ENCODE results near the gene KCTD4.
A peak's percentile ranks its signal among the peaks of the same experiment; 100 is the strongest.
"Not testable (repeated sequence)": the region's sequence is repeated elsewhere in the genome, so short reads cannot be mapped to it uniquely, and the experiment has no call there.

Gene KCTD4

DNA sequence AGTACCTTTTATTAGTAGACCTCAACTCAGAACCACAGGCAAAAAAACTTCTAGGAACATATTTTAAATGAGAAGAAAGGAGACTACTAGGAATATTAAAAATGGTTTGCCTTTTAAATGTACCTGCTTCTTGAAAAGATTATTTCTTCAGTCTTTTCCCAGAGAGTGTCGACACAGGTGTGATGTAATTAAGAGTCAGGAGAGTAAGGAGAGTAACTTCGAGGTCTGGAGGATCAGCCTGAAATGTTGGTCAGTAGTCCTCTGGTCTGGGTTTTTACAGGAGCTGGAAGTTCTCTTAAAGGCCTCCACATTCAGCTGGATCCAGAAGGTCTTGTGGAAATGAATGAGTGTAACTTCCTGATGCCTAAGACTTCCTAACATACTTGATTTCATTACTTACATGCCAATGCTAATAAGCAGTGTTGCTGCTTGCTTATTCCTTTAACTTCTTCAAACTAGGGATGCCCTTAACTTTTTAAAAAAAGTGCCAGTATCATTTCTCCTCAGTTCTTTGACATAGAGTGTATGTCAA, at the start of gene KCTD4:
KCTD4 (minus strand) TSS at position 345 of the 532 bp plus-strand sequence. CDS start 6,478 bp downstream, outside the sequence.
- no peak for DNase-seq

DNA sequence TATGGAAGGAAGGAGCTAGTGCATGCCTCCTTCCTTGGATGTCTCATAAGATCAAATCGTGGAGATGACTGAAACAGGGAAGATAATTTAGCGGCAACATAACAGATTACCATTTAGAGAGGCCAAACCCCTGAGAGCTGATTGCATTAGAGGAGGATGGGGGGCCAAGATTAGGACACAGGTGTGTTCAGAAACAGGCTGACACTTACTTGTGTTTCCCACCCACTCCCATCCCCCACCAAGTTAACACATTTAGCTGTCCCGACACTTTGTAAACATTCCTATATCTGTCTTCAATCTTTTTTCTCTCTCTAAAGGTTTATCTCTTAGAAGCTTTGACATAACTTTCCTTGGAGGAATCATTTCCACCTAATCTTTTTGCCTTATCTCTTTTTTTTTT, 48.8 kb upstream of the KCTD4 start:
- TF ChIP-seq GATA1 (IDR thresholded peaks at IDR 0.05; ENCODE audit: low read depth, low read length) (no peak), POLR2A (IDR thresholded peaks at IDR 0.05; ENCODE audit: low read length) (no peak)
- no peak for DNase-seq

More for the DNA sequence above, at the start of gene KCTD4:
- TF ChIP-seq GATA1 (IDR thresholded peaks at IDR 0.05; ENCODE audit: low read depth, low read length) (no peak), POLR2A (IDR thresholded peaks at IDR 0.05; ENCODE audit: low read length) (no peak)

DNA sequence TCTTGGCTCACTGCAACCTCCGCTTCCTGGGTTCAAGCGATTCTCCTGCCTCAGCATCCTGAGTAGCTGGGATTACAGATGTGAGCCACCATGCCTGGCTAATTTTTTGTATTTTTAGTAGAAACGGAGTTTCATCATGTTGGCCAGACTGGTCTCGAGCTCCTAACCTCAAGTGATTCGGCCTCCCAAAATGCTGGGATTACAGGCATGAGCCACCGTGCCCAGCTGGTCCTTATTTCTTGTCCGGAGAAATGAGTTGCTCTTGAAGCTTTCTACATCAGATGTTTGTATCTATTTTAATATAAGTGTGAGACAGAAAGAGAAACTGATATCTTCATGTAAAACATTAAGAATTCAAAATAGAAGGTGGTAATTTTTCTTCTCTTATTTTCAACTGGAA, 43.9 kb upstream of the KCTD4 start:
- DNase-seq, result not testable (repeated sequence)

DNA sequence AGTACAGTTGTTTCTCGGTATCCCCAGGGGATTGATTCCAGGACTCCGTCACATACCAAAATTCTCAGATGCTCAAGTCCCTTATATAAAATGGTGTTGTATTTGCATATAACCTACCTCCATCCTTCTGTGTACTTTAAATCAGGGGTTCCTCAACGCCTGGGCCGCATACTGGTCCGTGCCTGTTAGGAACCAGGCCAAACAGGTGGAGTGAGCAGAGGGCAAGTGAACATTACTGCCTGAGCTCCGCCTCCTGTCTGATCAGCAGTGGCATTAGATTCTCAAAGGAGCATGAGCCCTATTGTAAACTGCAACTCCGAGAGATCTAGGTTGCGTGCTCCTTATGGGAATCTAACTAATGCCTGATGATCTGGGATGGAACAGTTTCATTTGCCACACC, 42.2 kb upstream of the KCTD4 start:
- no peak for DNase-seq
- no peak for TF ChIP-seq POLR2A (IDR thresholded peaks at IDR 0.05; ENCODE audit: low read length)
- TF ChIP-seq GATA1 (IDR thresholded peaks at IDR 0.05; ENCODE audit: low read depth, low read length), result no peak

DNA sequence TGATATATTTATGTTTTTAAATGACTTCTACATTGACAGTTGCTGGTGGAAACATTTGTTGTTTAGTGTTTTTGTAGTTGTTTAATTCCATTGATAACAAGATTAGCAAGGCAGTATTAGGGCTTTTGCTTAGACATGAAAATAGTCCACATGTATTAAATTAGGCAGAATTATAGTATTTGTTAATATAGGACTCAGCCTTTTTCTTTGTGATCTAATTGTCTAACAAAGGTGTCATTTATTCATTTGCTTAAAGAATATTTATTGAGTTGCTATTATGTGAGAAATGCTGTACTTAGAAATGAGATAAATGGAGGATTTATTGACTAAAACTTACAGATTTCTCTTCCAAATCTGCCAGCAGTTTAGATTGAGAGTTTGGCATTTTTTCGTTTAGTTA, 41.7 kb upstream of the KCTD4 start:
- no peak for TF ChIP-seq POLR2A (IDR thresholded peaks at IDR 0.05; ENCODE audit: low read length)
- no peak for TF ChIP-seq GATA1 (IDR thresholded peaks at IDR 0.05; ENCODE audit: low read depth, low read length)
- no peak for DNase-seq

DNA sequence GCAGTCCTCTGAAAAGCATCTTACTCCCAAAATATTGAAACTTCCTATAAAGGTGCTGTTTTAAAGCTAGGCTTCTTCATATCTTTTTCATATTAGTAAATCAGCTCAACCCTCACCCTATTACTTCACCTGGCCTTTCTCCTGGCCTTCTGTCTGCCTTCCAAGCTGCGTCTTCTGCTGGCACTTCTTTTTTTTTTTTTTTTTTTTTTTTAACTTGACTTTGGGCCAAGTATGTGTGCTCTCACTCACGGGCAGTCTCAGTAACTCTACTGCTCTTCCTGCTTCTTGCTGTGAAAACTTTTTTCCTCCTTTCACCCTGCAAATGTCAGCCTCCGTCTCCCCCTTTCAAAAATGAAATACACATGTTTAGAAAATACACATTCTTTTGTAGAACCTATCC, 41.2 kb upstream of the KCTD4 start:
- DNase-seq, result peak; percentile 12 to 15
- TF ChIP-seq GATA1 (IDR thresholded peaks at IDR 0.05; ENCODE audit: low read depth, low read length) (no peak), POLR2A (IDR thresholded peaks at IDR 0.05; ENCODE audit: low read length) (no peak)

DNA sequence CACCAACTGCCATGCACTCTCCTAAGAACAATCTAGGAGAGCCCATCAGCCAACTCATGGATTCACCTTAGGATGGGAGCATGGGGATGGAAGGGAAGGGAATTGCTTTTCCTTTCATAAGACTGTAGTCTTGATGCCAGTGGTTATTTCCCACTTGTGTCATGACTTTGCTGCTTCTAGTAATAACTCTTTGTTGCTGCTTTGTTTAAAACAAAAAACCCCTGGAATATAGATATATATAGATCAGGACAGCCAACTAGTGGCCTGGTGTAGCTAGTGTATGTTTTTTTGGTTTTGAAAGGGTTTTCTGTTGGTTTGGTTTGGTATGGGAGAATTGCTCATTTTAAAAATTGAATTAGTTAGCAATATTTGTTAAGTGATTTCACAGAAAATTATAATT, 39.3 kb upstream of the KCTD4 start:
- TF ChIP-seq POLR2A (IDR thresholded peaks at IDR 0.05; ENCODE audit: low read length), result no peak
- TF ChIP-seq GATA1 (IDR thresholded peaks at IDR 0.05; ENCODE audit: low read depth, low read length), result no peak
- DNase-seq, result no peak

DNA sequence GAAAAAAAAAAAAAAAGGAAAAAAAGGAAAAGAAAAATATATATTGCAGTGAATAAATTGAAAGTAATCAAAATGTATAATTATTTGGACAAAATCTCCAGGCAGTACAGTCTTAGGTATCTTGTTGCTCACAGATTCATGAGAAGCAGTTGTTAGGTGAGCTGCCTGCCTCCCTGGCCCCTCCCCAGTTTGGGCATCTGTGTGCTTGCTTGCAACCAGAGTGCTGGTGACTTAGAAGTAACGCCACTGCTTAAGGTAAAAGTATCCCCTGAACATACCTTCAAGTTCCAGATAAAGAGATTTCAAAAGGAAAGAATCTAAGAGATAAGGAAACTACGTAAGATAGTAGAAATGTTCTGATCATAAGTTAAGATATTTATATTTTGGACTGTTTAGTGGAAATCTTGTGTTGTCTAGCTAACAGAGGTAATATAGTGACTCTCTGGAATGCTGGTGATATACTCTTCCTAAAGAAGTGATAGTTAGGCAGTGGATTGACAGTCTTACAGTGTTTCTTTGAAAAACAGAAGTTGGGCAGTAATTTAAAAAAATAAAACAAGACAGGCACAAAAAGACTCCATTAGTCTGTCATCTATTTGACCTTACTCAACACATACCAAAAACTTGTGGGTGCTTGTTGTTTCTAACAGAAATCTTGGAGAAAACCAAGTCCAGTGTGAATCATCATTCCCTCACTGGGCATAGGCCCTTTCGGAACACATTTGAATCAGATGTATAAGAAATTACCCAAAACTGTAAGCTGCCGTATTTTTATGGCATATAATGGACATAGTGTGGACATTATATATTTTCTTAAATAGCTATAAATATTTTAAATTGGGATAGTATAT, 38.3 kb upstream of the KCTD4 start:
- TF ChIP-seq GATA1 (IDR thresholded peaks at IDR 0.05; ENCODE audit: low read depth, low read length) (no peak), POLR2A (IDR thresholded peaks at IDR 0.05; ENCODE audit: low read length) (no peak)
- DNase-seq, result no peak

DNA sequence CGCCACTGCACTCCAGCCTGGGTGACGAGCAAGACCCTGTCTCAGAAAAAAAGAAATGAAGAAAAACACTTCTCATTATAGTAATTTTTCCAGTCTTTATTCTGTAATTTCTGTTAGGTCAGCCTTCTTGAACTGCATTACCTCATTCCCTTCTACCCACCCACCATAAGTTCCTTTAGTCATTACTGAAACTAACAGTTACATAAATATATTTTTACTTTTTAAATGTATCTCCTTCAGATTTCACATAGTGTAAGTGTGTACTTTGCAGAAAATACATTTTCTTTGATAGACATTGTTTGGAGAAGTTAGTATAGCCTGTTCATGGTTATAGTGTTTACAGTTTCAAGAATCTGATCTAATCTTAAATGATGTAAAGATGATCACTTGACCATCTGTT, 31.7 kb upstream of the KCTD4 start:
- TF ChIP-seq POLR2A (IDR thresholded peaks at IDR 0.05; ENCODE audit: low read length) (no peak), GATA1 (IDR thresholded peaks at IDR 0.05; ENCODE audit: low read depth, low read length) (no peak)
- no peak for DNase-seq

DNA sequence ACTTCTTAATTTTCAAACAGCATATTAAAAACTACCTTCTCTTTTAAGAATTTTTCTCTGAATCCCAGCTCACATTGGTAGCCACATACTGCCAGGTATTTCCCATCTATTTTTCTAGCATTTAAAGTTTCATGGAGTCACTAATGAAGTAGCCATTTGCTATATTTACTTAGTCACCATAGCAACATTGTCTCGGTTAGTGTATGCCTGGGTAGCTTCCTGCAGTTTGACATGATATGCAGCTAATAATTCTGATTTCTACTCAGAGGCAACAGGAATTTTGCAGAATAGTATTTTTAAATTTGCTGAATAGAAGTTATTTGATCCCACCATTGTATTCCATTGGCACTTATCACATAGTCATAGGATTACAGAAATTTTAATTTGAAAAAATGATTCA, 30.9 kb upstream of the KCTD4 start:
- peak in 1 of 2 experiments; percentile 17 for DNase-seq
- TF ChIP-seq POLR2A (IDR thresholded peaks at IDR 0.05; ENCODE audit: low read length) (no peak), GATA1 (IDR thresholded peaks at IDR 0.05; ENCODE audit: low read depth, low read length) (no peak)

DNA sequence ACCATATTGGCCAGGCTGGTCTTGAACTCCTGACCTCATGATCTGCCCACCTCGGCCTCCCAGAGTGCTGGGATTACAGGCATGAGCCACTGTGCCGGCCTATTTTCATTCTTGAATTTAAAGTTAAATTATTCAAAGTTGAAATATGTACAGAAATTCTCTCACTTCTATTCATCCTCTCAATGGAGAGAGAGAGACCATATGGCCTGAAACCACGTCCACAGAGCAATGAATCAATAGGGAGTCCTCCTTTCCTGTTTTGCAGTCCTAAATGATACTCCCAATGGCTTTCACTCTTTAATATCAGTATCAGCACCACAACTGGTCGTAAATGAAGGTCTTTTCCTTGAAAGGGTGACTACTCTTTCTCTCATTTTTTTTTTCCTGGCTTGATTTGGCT, 30.5 kb upstream of the KCTD4 start:
- TF ChIP-seq GATA1 (IDR thresholded peaks at IDR 0.05; ENCODE audit: low read depth, low read length), result no peak
- TF ChIP-seq POLR2A (IDR thresholded peaks at IDR 0.05; ENCODE audit: low read length), result no peak

DNA sequence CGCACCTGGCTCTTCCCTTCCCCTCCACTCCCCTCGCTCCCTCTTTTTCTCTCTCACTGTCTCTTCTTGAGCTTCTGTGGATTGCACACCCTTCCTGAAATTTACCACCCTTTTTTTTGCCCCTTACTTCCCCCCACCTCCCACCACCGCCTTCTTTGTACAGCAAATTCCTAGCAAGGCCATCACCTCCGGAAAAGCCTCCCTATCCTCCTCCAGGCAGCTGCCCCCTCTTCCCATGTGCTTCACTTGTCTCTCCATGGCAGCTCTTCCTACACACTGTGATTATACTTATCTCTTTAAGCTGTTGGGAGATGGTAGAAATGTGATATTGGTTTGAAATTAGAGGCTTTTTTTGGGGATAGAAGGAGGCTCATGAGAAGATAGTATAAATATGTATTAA, 28.3 kb upstream of the KCTD4 start:
- peak in 1 of 2 experiments; percentile 39 for DNase-seq
- TF ChIP-seq POLR2A (IDR thresholded peaks at IDR 0.05; ENCODE audit: low read length) (no peak), GATA1 (IDR thresholded peaks at IDR 0.05; ENCODE audit: low read depth, low read length) (no peak)

More for the DNA sequence above, 30.5 kb upstream of the KCTD4 start:
- DNase-seq, result no peak

DNA sequence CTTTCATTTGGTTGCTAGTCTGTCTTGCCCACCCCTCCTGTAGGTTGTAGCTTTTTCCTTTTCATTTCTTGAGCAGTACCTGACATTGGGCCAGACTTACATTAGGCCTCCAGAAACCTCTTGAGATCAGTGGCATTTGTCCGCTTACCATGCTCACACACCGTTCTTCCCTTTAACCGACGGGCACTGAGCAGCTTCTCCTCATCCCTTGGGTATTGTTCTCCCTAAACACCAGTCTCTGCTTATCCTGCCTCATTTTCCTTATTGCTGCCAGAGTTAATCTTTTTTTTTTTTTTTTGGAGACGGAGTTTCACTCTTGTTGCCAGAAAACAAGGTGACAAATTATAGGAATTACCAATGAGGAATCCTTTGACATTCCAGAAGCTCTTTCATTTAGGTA, 27.2 kb upstream of the KCTD4 start:
- TF ChIP-seq POLR2A (IDR thresholded peaks at IDR 0.05; ENCODE audit: low read length) (no peak), GATA1 (IDR thresholded peaks at IDR 0.05; ENCODE audit: low read depth, low read length) (no peak)
- no peak for DNase-seq

DNA sequence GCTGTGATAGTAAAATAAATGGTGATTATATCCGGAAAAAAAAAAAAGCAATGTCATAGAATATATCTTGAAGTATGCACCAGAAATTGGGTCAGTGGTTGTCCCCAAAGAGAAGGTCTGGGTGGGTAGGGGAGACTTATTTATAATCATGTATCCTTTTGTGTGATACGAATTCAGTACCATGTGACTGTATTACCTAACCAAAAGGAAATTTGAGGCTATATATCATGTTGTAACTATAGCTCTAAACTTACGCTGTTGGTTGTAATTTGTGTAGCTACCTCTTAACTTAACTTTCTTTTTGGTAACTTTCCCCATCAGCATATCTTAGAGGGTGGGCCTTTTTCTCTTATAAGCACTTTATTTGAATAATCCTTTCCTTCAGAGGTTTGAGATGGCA, 25.2 kb upstream of the KCTD4 start:
- TF ChIP-seq POLR2A (IDR thresholded peaks at IDR 0.05; ENCODE audit: low read length) (no peak), GATA1 (IDR thresholded peaks at IDR 0.05; ENCODE audit: low read depth, low read length) (no peak)
- no peak for DNase-seq

DNA sequence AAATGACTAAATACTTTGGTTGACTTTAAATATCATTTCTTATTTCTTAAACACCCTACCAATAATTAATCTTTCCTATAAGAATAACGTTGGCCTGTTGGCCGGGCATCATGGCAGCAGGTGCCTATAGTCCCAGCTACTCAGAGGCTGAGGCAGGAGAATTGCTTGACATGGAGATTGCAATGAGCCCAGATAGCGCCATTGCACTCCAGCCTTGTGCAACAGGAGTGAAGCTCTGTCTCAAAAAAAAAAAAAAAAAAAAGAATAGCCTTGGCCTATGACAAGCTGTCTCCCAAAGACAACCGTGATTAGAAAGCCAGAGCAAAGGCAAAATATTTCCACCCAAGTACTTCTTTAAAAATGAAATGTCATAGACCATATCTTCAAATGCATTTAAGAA, 24.5 kb upstream of the KCTD4 start:
- no peak for DNase-seq
- TF ChIP-seq POLR2A (IDR thresholded peaks at IDR 0.05; ENCODE audit: low read length) (no peak), GATA1 (IDR thresholded peaks at IDR 0.05; ENCODE audit: low read depth, low read length) (no peak)
